Measurements from ENCODE around the gene KMO.

KMO gene

GRCh38 chr1:241617426-241617825 is 85.2 kb downstream of the KMO start:
- ATAC-seq (ENCODE audit: insufficient read depth, low read depth) (no peak), DNase-seq (no peak)
- Histone ChIP-seq H3K27ac (ENCODE audit: low read length) (no peak overlapping the region), H3K4me2 (ENCODE audit: insufficient read depth, low read length) (no peak overlapping the region), H4K20me1 (ENCODE audit: insufficient read depth, low read length) (no peaks in the 10 kb centered on the region), H2AFZ (ENCODE audit: low read depth, low read length) (no peak overlapping the region), H3K79me2 (ENCODE audit: insufficient read depth, low read length) (no peaks in the 10 kb centered on the region), H3K27me3 (ENCODE audit: insufficient read depth, low read length, poor library complexity) (no peaks in the 10 kb centered on the region), H3K4me1 (ENCODE audit: insufficient read depth, low read length) (no peaks in the 10 kb centered on the region), H3K9me3 (ENCODE audit: insufficient read depth, low read length, severe bottlenecking) (no peaks in the 10 kb centered on the region), H3K36me3 (ENCODE audit: insufficient read depth, low read length) (no peaks in the 10 kb centered on the region), H3K4me3 (ENCODE audit: low read depth in 1 of 2, low read length in 2 of 2) (no peak overlapping the region), H3K9ac (ENCODE audit: low read depth, low read length) (no peak overlapping the region)
- TF ChIP-seq EZH2 (IDR thresholded peaks at IDR 0.05; ENCODE audit: borderline replicate concordance, low read depth, low read length, severe bottlenecking), result no peak
- no peak for TF ChIP-seq CTCF (IDR thresholded peaks at IDR 0.05; ENCODE audit: borderline replicate concordance, extremely low read depth, low read length, poor library complexity, severe bottlenecking)

DNA sequence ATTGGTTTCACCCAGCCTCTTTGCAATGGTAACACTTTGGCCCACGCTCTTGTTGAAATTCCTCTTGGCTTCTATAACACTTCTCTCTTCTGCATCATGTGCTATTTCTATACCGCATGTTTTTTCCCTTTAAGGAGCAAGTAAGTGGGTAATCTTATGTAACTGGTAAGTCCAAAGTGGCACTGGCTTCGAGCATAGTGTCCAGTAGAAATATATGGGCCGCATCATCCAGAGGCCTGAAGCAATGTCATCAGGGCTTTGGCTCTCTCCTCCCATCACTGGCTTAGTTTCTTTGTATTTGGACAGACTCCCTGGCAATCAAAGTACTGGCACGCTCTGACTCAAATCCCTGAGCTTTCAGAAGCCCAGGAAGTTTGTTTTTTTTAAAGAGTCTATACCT is 90.5 kb downstream of the KMO start:
- H4K20me1 ChIP-seq (ENCODE audit: insufficient read depth, low read length), result no peaks in the 10 kb centered on the region; the same call in 1 of the 2 replicates
- H3K27me3 ChIP-seq (ENCODE audit: insufficient read depth, low read length, poor library complexity), result no peaks in the 10 kb centered on the region
- no peak overlapping the region for H3K9ac ChIP-seq (ENCODE audit: low read depth, low read length)
- no peak overlapping the region for H2AFZ ChIP-seq (ENCODE audit: low read depth, low read length)
- TF ChIP-seq CTCF (IDR thresholded peaks at IDR 0.05; ENCODE audit: borderline replicate concordance, extremely low read depth, low read length, poor library complexity, severe bottlenecking), result no peak
- H3K9me3 ChIP-seq (ENCODE audit: insufficient read depth, low read length, severe bottlenecking), result no peaks in the 10 kb centered on the region
- H3K4me1 ChIP-seq (ENCODE audit: insufficient read depth, low read length), result no peaks in the 10 kb centered on the region
- H3K4me2 ChIP-seq (ENCODE audit: insufficient read depth, low read length), result no peak overlapping the region
- ATAC-seq (ENCODE audit: insufficient read depth, low read depth), result no peak
- H3K4me3 ChIP-seq (ENCODE audit: low read depth in 1 of 2, low read length in 2 of 2), result no peak overlapping the region
- no peaks in the 10 kb centered on the region for H3K79me2 ChIP-seq (ENCODE audit: insufficient read depth, low read length)
- no peaks in the 10 kb centered on the region for H3K36me3 ChIP-seq (ENCODE audit: insufficient read depth, low read length)
- no peak for DNase-seq
- H3K27ac ChIP-seq (ENCODE audit: low read length), result no peak overlapping the region

DNA sequence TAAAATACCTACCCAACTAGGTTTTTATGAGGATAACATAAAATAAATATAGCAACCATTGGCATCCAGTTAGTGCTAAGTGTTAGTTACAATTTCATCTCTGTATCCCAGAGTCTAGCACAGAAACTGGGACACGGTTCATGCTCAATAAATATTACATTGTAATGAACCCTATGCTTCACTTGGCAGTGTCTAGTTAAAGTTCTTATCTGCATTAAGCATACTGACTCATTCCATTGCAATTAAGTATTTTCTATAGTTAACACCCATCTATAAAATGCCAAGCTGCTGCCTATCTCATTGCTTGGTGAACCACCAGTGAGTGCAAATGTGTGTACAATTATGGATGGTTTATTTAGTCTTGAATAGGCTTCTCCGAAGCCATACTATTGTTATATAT is 92.8 kb downstream of the KMO start:
- 0 out of 2 replicates have a peak, but pooled peaks cover 6% of the 10 kb centered on the region for H3K4me1 ChIP-seq (ENCODE audit: insufficient read depth, low read length)
- H3K9ac ChIP-seq (ENCODE audit: low read depth, low read length), result no peak overlapping the region
- H3K4me3 ChIP-seq (ENCODE audit: low read depth in 1 of 2, low read length in 2 of 2), result no peak overlapping the region
- no peaks in the 10 kb centered on the region for H3K79me2 ChIP-seq (ENCODE audit: insufficient read depth, low read length)
- no peak overlapping the region for H3K27ac ChIP-seq (ENCODE audit: low read length)
- no peaks in the 10 kb centered on the region for H3K27me3 ChIP-seq (ENCODE audit: insufficient read depth, low read length, poor library complexity)
- no peaks in the 10 kb centered on the region; the same call in 1 of the 2 replicates for H4K20me1 ChIP-seq (ENCODE audit: insufficient read depth, low read length)
- H2AFZ ChIP-seq (ENCODE audit: low read depth, low read length), result no peak overlapping the region
- H3K36me3 ChIP-seq (ENCODE audit: insufficient read depth, low read length), result 0 out of 2 replicates have a peak, but pooled peaks cover 5% of the 10 kb centered on the region
- DNase-seq, result no peak
- no peaks in the 10 kb centered on the region for H3K9me3 ChIP-seq (ENCODE audit: insufficient read depth, low read length, severe bottlenecking)
- no peak for ATAC-seq (ENCODE audit: insufficient read depth, low read depth)
- H3K4me2 ChIP-seq (ENCODE audit: insufficient read depth, low read length), result no peak overlapping the region
- no peak for TF ChIP-seq CTCF (IDR thresholded peaks at IDR 0.05; ENCODE audit: borderline replicate concordance, extremely low read depth, low read length, poor library complexity, severe bottlenecking)

Data from DND-41 (cell line).